ENCODE results near the gene CEP85. TPM values are rescaled to one million over a fixed set of nuclear protein-coding genes. Genes with fewer than 3 reads are reported as not detected.
"Not testable (repeated sequence)": the region's sequence is repeated elsewhere in the genome, so short reads cannot be mapped to it uniquely, and the experiment has no call there.

The CEP85 gene
- total RNA-seq, 1 donor from 2014 or later: 46.6 TPM

GRCh38 chr1:26300578-26301275 lies 66.7 kb downstream of the CEP85 start:
- Mint-ChIP-seq H3K36me3 (ENCODE audit: low read depth) (no peaks in the 10 kb centered on the region), H3K9me3 (no peaks in the 10 kb centered on the region), H3K27ac (ENCODE audit: unreplicated experiment) (peak overlapping the region; percentile 68), H3K4me3 (no peak overlapping the region), H3K27me3 (ENCODE audit: low read depth) (no peaks in the 10 kb centered on the region), H3K4me1 (peaks cover 4% of the 10 kb centered on the region)
- TF ChIP-seq CTCF (conservative IDR thresholded peaks at IDR 0.05): no peak
- no peak for DNase-seq (ENCODE audit: low read depth, low spot score)

GRCh38 chr1:26302733-26303405 lies 68.9 kb downstream of the CEP85 start:
- no peak for DNase-seq (ENCODE audit: low read depth, low spot score)
- Mint-ChIP-seq H3K9me3 (no peaks in the 10 kb centered on the region), H3K4me1 (peaks cover 17% of the 10 kb centered on the region)

GRCh38 chr1:26305667-26306289 lies 71.8 kb downstream of the CEP85 start:
- Mint-ChIP-seq H3K36me3 (ENCODE audit: low read depth) (no peaks in the 10 kb centered on the region), H3K27ac (ENCODE audit: unreplicated experiment) (peak overlapping the region; percentile 98)
- no peak for DNase-seq (ENCODE audit: low read depth, low spot score)

More at GRCh38 chr1:26302733-26303405, 68.9 kb downstream of the CEP85 start:
- Mint-ChIP-seq H3K27me3 (ENCODE audit: low read depth) (no peaks in the 10 kb centered on the region), H3K4me3 (peak overlapping the region; percentile 49), H3K36me3 (ENCODE audit: low read depth) (no peaks in the 10 kb centered on the region), H3K27ac (ENCODE audit: unreplicated experiment) (no peak overlapping the region)
- TF ChIP-seq CTCF (conservative IDR thresholded peaks at IDR 0.05): no peak

GRCh38 chr1:26306290-26307229 lies 72.6 kb downstream of the CEP85 start, which contains the start of gene UBXN11:
Gene UBXN11, minus strand, starts transcription at chr1:26306636. Its CDS starts 3,753 bp downstream, at chr1:26302883.
- H3K4me3 Mint-ChIP-seq: peak within 1 kb of the TSS; percentile 100
- peak; percentile 80 for DNase-seq (ENCODE audit: low read depth, low spot score)
- H3K9me3 Mint-ChIP-seq: no peaks in the 10 kb centered on the region
- TF ChIP-seq CTCF (conservative IDR thresholded peaks at IDR 0.05): no peak
- no peaks in the 10 kb centered on the region for H3K36me3 Mint-ChIP-seq (ENCODE audit: low read depth)
- H3K4me1 Mint-ChIP-seq: peaks cover 17% of the 10 kb centered on the region
- peak within 1 kb of the TSS; percentile 98 for H3K27ac Mint-ChIP-seq (ENCODE audit: unreplicated experiment)
- no peaks in the 10 kb centered on the region for H3K27me3 Mint-ChIP-seq (ENCODE audit: low read depth)

More at GRCh38 chr1:26305667-26306289, 71.8 kb downstream of the CEP85 start:
- Mint-ChIP-seq H3K9me3 (no peaks in the 10 kb centered on the region), H3K4me3 (peak overlapping the region; percentile 100), H3K4me1 (peaks cover 17% of the 10 kb centered on the region), H3K27me3 (ENCODE audit: low read depth) (no peaks in the 10 kb centered on the region)
- no peak for TF ChIP-seq CTCF (conservative IDR thresholded peaks at IDR 0.05)

- Mint-ChIP-seq H3K27me3 (ENCODE audit: low read depth) (no peaks in the 10 kb centered on the region), H3K4me3 (peak overlapping the region; percentile 75), H3K27ac (ENCODE audit: unreplicated experiment) (peak overlapping the region; percentile 75), H3K9me3 (no peaks in the 10 kb centered on the region), H3K36me3 (ENCODE audit: low read depth) (no peaks in the 10 kb centered on the region), H3K4me1 (peaks cover 17% of the 10 kb centered on the region)
- no peak for DNase-seq (ENCODE audit: low read depth, low spot score)
- no peak for TF ChIP-seq CTCF (conservative IDR thresholded peaks at IDR 0.05)
These were observed 73.4 kb downstream of the CEP85 start for GRCh38 chr1:26307363-26307781.

GRCh38 chr1:26307966-26308899 lies 74.2 kb downstream of the CEP85 start:
- Mint-ChIP-seq H3K4me1 (peaks cover 17% of the 10 kb centered on the region), H3K4me3 (peak overlapping the region; percentile 11)
- H3K27ac Mint-ChIP-seq (ENCODE audit: unreplicated experiment); DNase-seq (ENCODE audit: low read depth, low spot score); H3K36me3 Mint-ChIP-seq (ENCODE audit: low read depth); H3K27me3 Mint-ChIP-seq (ENCODE audit: low read depth); H3K9me3 Mint-ChIP-seq: not testable (repeated sequence)
